CD14-positive monocyte (primary cell): Measurements from ENCODE around the gene MAP7. TPM values are rescaled to one million over a fixed set of nuclear protein-coding genes. Genes with fewer than 3 reads are reported as not detected.

Experiments
- DNase-seq, 3 donors: peaks; one replicate each; pipeline ENCODE4 v3.0.0-alpha.2; 2011 to 2022
- H2AFZ ChIP-seq: 2 replicates; pipeline ENCODE4 v1.6.0; 2012; ENCODE audit warnings: mild to moderate bottlenecking, low read depth, low read length, inconsistent platforms; ENCODE audit not compliant: insufficient read depth, poor library complexity, severe bottlenecking
- H3K27ac ChIP-seq, 2 donors: 1 replicate in 1 of 2; 2 replicates in 1 of 2; pipeline ENCODE4 v1.5.1; 2012 to 2013; ENCODE audit warnings: low read length in 2 of 2, control low read depth in 1 of 2, inconsistent platforms in 1 of 2, low read depth in 1 of 2, mild to moderate bottlenecking in 1 of 2
- H3K27me3 ChIP-seq, 2 donors: one replicate each; pipeline versions ENCODE4 v1.6.0 to v1.6.1; 2011 to 2013; ENCODE audit warnings: low read length in 2 of 2; ENCODE audit not compliant: control insufficient read depth in 2 of 2, insufficient read depth in 2 of 2
- H3K36me3 ChIP-seq, 2 donors: replicated peaks in 1 of 2; 1 replicate in 1 of 2; 2 replicates in 1 of 2; pipeline versions ENCODE4 v1.5.1 to v1.6.1; 2012 to 2013; ENCODE audit warnings: low read length in 2 of 2, control low read depth in 1 of 2, inconsistent platforms in 1 of 2, mild to moderate bottlenecking in 1 of 2; ENCODE audit not compliant: insufficient read depth in 2 of 2, control insufficient read depth in 1 of 2
- H3K4me1 ChIP-seq, 2 donors: 1 replicate in 1 of 2; 2 replicates in 1 of 2; pipeline versions ENCODE4 v1.5.1 to v1.6.1; 2012 to 2013; ENCODE audit warnings: low read length in 2 of 2, control low read depth in 1 of 2, inconsistent platforms in 1 of 2, mild to moderate bottlenecking in 1 of 2, moderate library complexity in 1 of 2; ENCODE audit not compliant: insufficient read depth in 2 of 2, control insufficient read depth in 1 of 2
- H3K4me2 ChIP-seq: replicated peaks from 2 replicates; pipeline ENCODE3; 2012; ENCODE audit warnings: low read length, moderate library complexity, mild to moderate bottlenecking; ENCODE audit not compliant: poor library complexity, severe bottlenecking; ENCODE audit errors: extremely low read depth
- H3K4me3 ChIP-seq, 3 experiments: fragments of 200-600 bp in 1 of 3; sonication (generic) in 1 of 3; replicated peaks in 1 of 3; 1 replicate in 2 of 3; 2 replicates in 1 of 3; pipeline ENCODE4 v1.5.1; 2011 to 2013; ENCODE audit warnings: low read length in 3 of 3, mild to moderate bottlenecking in 3 of 3, control low read depth in 2 of 3, low read depth in 2 of 3, inconsistent platforms in 1 of 3, moderate library complexity in 1 of 3
- H3K79me2 ChIP-seq: 2 replicates; pipeline ENCODE4 v1.6.0; 2012; ENCODE audit warnings: mild to moderate bottlenecking, control low read depth, inconsistent platforms, low read length, moderate library complexity; ENCODE audit not compliant: insufficient read depth
- H3K9ac ChIP-seq: 2 replicates; pipeline ENCODE4 v1.6.0; 2017; ENCODE audit warnings: low read length, mild to moderate bottlenecking; ENCODE audit not compliant: insufficient read depth, poor library complexity, severe bottlenecking
- H3K9me3 ChIP-seq, 2 donors: replicated peaks in 1 of 2; 1 replicate in 1 of 2; 2 replicates in 1 of 2; pipeline versions ENCODE4 v1.5.1 to v1.6.1; 2012 to 2013; ENCODE audit warnings: low read length in 2 of 2, control low read depth in 1 of 2; ENCODE audit not compliant: control insufficient read depth in 1 of 2, insufficient read depth in 1 of 2
- H4K20me1 ChIP-seq: 2 replicates; pipeline ENCODE4 v1.6.0; 2012; ENCODE audit warnings: mild to moderate bottlenecking, low read length, control low read depth, moderate library complexity; ENCODE audit not compliant: insufficient read depth
- H3K27ac Mint-ChIP-seq, 7 donors: one replicate each; pipeline ENCODE4 v1.8.0; 2020; ENCODE audit warnings: mild to moderate bottlenecking in 7 of 7, mixed read lengths in 7 of 7, moderate library complexity in 6 of 7, inconsistent platforms in 2 of 7
- H3K27me3 Mint-ChIP-seq, 3 donors: one replicate each; pipeline ENCODE4 v1.8.0; 2021 to 2022; ENCODE audit warnings: low read depth in 3 of 3, mild to moderate bottlenecking in 3 of 3, mixed read lengths in 3 of 3, moderate library complexity in 3 of 3, inconsistent platforms in 1 of 3
- H3K36me3 Mint-ChIP-seq, 2 donors: one replicate each; pipeline ENCODE4 v1.8.0; 2020; ENCODE audit warnings: mixed read lengths in 2 of 2, inconsistent platforms in 1 of 2, mild to moderate bottlenecking in 1 of 2
- H3K4me1 Mint-ChIP-seq: one replicate; pipeline ENCODE4 v1.8.0; 2020; ENCODE audit warnings: mild to moderate bottlenecking, mixed read lengths
- H3K4me3 Mint-ChIP-seq, 2 donors: one replicate each; pipeline ENCODE4 v1.8.0; 2020; ENCODE audit warnings: mild to moderate bottlenecking in 2 of 2, mixed read lengths in 2 of 2, moderate library complexity in 1 of 2
- H3K9me3 Mint-ChIP-seq, 7 donors: one replicate each; pipeline ENCODE4 v1.8.0; 2020 to 2022; ENCODE audit warnings: mixed read lengths in 7 of 7, mild to moderate bottlenecking in 6 of 7, moderate library complexity in 6 of 7, inconsistent platforms in 2 of 7
- WGBS: methylation state at CpG from one replicate; pipeline ENCODE4 v1.1.5; 2013; ENCODE audit warnings: missing lambda C conversion rate; ENCODE audit not compliant: insufficient coverage; 5-methylcytosine and 5-hydroxymethylcytosine counted together
- intact Hi-C, 2 donors: fragments of 100-400 bp; cut with micrococcal nuclease; formaldehyde crosslinking; loops; one replicate each; pipeline versions ENCODE4 v1.15.0 to v1.15.1; 2023
- polyA plus RNA-seq, 3 donors: library from polyadenylated mRNA; depleted of rRNA in 1 of 3; unstranded in 2 of 3; stranded (reverse) in 1 of 3; fragments of 300-500 nt in 2 of 3; fragments of >200 nt in 1 of 3; fragmentation: Illumina TruSeq in 2 of 3; gene quantifications; 1 replicate in 2 of 3; 2 replicates in 1 of 3; pipeline ENCODE4 v1.2.3, GENCODE V29; 2012 to 2021
- TF ChIP-seq, protein P1 (sequence below): fragments of 200-600 bp; IDR thresholded peaks from one replicate; pipeline ENCODE4 v1.8.0; 2022; ENCODE audit warnings: antibody characterized with exemption, mild to moderate bottlenecking

MAP7 gene
- polyA plus RNA-seq, 3 donors = 0.67 to 1.6 (median 1.2) TPM

- Mint-ChIP-seq H3K4me1 (peaks cover 13% of the 10 kb centered on the region), H3K36me3 (peaks cover 9 to 14% of the 10 kb centered on the region in 2 donors), H3K27ac (peak overlapping the region in 1 of 7 donors; percentile 59), H3K27me3 (peaks cover 34 to 44% (median 36%) of the 10 kb centered on the region in 3 donors), H3K9me3 (peaks cover 0 to 8% (median 0%) of the 10 kb centered on the region in 7 donors), H3K4me3 (peak overlapping the region; percentile 74 to 87)
- Histone ChIP-seq H3K9me3 (no peaks in the 10 kb centered on the region), H3K79me2 (no peaks in the 10 kb centered on the region), H3K4me3 (peak overlapping the region; percentile 27 to 75 (median 60)), H3K27ac (no peak overlapping the region), H3K27me3 (peaks cover 23 to 37% of the 10 kb centered on the region in 2 donors), H3K9ac (peak overlapping the region; percentile 57), H3K36me3 (peaks cover 0 to 7% of the 10 kb centered on the region in 2 donors), H4K20me1 (no peaks in the 10 kb centered on the region), H3K4me1 (peaks cover 15 to 16% of the 10 kb centered on the region in 2 donors), H3K4me2 (peak overlapping the region; percentile 82), H2AFZ (peak overlapping the region; percentile 80)
- intact Hi-C loops = no loop called here
- TF ChIP-seq, protein P1, sequence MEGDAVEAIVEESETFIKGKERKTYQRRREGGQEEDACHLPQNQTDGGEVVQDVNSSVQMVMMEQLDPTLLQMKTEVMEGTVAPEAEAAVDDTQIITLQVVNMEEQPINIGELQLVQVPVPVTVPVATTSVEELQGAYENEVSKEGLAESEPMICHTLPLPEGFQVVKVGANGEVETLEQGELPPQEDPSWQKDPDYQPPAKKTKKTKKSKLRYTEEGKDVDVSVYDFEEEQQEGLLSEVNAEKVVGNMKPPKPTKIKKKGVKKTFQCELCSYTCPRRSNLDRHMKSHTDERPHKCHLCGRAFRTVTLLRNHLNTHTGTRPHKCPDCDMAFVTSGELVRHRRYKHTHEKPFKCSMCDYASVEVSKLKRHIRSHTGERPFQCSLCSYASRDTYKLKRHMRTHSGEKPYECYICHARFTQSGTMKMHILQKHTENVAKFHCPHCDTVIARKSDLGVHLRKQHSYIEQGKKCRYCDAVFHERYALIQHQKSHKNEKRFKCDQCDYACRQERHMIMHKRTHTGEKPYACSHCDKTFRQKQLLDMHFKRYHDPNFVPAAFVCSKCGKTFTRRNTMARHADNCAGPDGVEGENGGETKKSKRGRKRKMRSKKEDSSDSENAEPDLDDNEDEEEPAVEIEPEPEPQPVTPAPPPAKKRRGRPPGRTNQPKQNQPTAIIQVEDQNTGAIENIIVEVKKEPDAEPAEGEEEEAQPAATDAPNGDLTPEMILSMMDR = no peak
- peak in 1 of 3 donors; percentile 6 for DNase-seq
- WGBS = under 1% methylated on average over 46 of the region's 46 CpGs
Measured at GRCh38 chr6:136550045-136550329, 235 bp downstream of the MAP7 start.

DNA sequence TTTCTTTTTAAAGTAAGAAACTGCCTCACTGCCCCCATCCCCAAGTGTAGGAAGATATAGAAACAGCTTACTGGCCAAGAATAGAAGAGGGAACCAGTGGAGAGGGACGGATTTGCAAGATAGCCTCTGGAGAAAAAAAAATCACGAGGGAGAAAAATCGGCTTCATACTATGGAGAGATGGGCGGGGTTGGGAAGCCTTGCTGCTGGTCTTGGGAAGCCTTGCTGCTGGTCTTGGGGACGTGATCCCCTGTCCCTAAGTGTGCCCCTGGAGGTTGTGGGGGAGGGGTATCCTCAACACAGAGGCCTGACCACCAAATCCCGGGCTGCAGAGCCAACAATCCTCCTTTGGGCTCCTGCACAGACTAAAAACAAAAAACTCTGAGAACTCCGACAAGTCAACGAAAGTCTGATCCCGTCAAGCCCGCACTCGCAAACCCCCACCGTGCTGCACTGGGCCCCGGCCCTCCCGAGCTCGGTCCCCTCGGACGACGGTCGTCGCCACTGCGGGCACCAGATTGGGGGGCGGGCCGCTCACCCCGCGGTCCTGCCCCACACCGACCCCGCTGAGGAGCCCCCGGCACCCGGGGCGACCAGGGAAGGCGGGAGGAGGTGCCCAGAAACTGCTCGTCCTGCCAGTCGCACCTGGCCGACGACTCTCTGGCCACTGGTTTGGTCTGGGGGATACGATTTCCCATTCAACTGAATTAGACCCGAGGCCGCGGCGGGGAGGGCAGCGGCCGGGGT lies 750 bp downstream of the MAP7 start:
- peak overlapping the region; percentile 57 for H3K9ac ChIP-seq
- intact Hi-C loops = no loop called here
- H3K9me3 ChIP-seq = no peaks in the 10 kb centered on the region
- TF ChIP-seq, protein P1 = no peak
- Mint-ChIP-seq H3K4me3 (peak overlapping the region; percentile 74 to 87), H3K27ac (peak overlapping the region in 1 of 7 donors; percentile 68), H3K27me3 (peaks cover 34 to 44% (median 36%) of the 10 kb centered on the region in 3 donors), H3K36me3 (peaks cover 4 to 10% of the 10 kb centered on the region in 2 donors), H3K9me3 (peaks cover 0 to 8% (median 0%) of the 10 kb centered on the region in 7 donors), H3K4me1 (peaks cover 13% of the 10 kb centered on the region)
- no peak overlapping the region for H3K27ac ChIP-seq
- peak overlapping the region; percentile 15 to 75 (median 23) for H3K4me3 ChIP-seq
- DNase-seq = no peak
- H3K27me3 ChIP-seq = peaks cover 23 to 37% of the 10 kb centered on the region in 2 donors
- H4K20me1 ChIP-seq = no peaks in the 10 kb centered on the region
- peaks cover 15 to 16% of the 10 kb centered on the region in 2 donors for H3K4me1 ChIP-seq
- 3% methylated on average over 42 of the region's 42 CpGs for WGBS
- H3K79me2 ChIP-seq = no peaks in the 10 kb centered on the region
- H3K36me3 ChIP-seq = peaks cover 0 to 2% of the 10 kb centered on the region in 2 donors
- H2AFZ ChIP-seq = peak overlapping the region; percentile 80
- H3K4me2 ChIP-seq = peak overlapping the region; percentile 82
